ENCODE measurements around the gene ANKS6.

The ANKS6 gene

DNA sequence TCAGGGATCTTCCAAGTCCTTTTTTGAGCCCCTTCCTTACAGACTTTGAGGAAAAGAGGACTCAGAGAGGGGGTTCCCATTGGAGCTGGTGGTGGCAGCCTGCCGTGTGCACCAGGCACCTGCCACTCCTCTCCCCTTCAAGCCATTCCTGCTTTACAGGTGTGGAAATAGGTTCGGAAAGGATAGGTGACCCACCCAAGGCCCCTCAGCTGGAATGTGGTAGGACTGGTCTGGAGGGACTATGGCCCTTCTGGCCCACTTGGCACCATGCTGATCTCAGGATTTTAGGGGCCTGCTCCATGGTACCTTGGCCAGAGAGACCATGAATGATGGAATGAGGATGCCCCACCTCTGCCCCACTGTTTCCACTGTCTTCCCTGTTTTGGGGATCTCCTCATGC is 12.5 kb upstream of the ANKS6 start:
- TF ChIP-seq TAF1 (IDR thresholded peaks at IDR 0.05; ENCODE audit: borderline replicate concordance, insufficient read depth, low read length) (no peak), FOXP2 (optimal IDR thresholded peaks at IDR 0.05; ENCODE audit: borderline replicate concordance, extremely low read depth, extremely low read length, insufficient read depth) (no peak), POLR2AphosphoS5 (IDR thresholded peaks at IDR 0.05; ENCODE audit: low read depth, low read length) (no peak), SIN3A (IDR thresholded peaks at IDR 0.05; ENCODE audit: borderline replicate concordance, insufficient read depth, low read length) (no peak)
- TF ChIP-seq, protein P1, sequence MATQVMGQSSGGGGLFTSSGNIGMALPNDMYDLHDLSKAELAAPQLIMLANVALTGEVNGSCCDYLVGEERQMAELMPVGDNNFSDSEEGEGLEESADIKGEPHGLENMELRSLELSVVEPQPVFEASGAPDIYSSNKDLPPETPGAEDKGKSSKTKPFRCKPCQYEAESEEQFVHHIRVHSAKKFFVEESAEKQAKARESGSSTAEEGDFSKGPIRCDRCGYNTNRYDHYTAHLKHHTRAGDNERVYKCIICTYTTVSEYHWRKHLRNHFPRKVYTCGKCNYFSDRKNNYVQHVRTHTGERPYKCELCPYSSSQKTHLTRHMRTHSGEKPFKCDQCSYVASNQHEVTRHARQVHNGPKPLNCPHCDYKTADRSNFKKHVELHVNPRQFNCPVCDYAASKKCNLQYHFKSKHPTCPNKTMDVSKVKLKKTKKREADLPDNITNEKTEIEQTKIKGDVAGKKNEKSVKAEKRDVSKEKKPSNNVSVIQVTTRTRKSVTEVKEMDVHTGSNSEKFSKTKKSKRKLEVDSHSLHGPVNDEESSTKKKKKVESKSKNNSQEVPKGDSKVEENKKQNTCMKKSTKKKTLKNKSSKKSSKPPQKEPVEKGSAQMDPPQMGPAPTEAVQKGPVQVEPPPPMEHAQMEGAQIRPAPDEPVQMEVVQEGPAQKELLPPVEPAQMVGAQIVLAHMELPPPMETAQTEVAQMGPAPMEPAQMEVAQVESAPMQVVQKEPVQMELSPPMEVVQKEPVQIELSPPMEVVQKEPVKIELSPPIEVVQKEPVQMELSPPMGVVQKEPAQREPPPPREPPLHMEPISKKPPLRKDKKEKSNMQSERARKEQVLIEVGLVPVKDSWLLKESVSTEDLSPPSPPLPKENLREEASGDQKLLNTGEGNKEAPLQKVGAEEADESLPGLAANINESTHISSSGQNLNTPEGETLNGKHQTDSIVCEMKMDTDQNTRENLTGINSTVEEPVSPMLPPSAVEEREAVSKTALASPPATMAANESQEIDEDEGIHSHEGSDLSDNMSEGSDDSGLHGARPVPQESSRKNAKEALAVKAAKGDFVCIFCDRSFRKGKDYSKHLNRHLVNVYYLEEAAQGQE (IDR thresholded peaks at IDR 0.05; ENCODE audit: insufficient read depth in 1 of 2, low read depth in 2 of 2, low read length in 2 of 2) = no peak

DNA sequence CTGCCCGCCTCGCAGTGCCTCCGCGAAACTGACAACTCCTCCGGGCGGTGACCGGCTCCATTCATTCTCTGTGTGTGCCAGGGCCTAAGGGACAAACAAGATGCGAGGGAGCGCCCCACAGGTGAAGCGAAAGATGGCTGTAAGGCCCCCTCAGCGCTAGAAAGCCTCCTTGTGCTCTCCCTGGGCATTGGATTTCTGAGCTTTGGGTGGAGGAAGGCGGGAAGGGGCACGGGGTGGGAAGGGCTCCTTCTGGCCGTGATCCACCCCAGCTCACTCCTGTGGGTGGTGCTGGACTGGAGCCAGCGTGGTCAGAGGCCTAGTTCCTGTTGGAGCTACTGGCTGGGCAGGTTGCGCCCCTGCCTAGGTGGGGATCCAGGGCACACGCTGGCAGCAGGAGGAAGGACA is 12.1 kb upstream of the ANKS6 start:
- TF ChIP-seq POLR2AphosphoS5 (IDR thresholded peaks at IDR 0.05; ENCODE audit: low read depth, low read length) = no peak
- TF ChIP-seq SIN3A (IDR thresholded peaks at IDR 0.05; ENCODE audit: borderline replicate concordance, insufficient read depth, low read length) = no peak
- no peak for TF ChIP-seq FOXP2 (optimal IDR thresholded peaks at IDR 0.05; ENCODE audit: borderline replicate concordance, extremely low read depth, extremely low read length, insufficient read depth)
- TF ChIP-seq, protein P1 (IDR thresholded peaks at IDR 0.05; ENCODE audit: insufficient read depth in 1 of 2, low read depth in 2 of 2, low read length in 2 of 2) = no peak
- TF ChIP-seq TAF1 (IDR thresholded peaks at IDR 0.05; ENCODE audit: borderline replicate concordance, insufficient read depth, low read length) = no peak

DNA sequence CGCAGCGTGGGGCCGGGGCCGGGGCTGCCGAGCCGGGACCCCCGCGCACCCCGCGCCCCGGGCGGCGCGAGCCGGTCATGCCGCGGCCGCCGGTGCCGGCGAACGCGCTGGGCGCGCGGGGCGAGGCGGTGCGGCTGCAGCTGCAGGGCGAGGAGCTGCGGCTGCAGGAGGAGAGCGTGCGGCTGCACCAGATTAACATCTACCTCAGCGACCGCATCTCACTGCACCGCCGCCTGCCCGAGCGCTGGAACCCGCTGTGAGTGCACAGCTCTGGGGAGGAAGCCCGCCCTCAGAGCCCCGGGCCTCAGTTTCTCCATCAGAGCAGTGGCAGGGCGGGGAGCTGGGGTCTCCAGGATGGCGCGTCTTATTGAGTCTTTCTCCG is 11.4 kb upstream of the ANKS6 start:
- TF ChIP-seq FOXP2 (optimal IDR thresholded peaks at IDR 0.05; ENCODE audit: borderline replicate concordance, extremely low read depth, extremely low read length, insufficient read depth) (no peak), TAF1 (IDR thresholded peaks at IDR 0.05; ENCODE audit: borderline replicate concordance, insufficient read depth, low read length) (no peak), SIN3A (IDR thresholded peaks at IDR 0.05; ENCODE audit: borderline replicate concordance, insufficient read depth, low read length) (no peak), POLR2AphosphoS5 (IDR thresholded peaks at IDR 0.05; ENCODE audit: low read depth, low read length) (no peak)
- TF ChIP-seq, protein P1 (IDR thresholded peaks at IDR 0.05; ENCODE audit: insufficient read depth in 1 of 2, low read depth in 2 of 2, low read length in 2 of 2) = no peak

DNA sequence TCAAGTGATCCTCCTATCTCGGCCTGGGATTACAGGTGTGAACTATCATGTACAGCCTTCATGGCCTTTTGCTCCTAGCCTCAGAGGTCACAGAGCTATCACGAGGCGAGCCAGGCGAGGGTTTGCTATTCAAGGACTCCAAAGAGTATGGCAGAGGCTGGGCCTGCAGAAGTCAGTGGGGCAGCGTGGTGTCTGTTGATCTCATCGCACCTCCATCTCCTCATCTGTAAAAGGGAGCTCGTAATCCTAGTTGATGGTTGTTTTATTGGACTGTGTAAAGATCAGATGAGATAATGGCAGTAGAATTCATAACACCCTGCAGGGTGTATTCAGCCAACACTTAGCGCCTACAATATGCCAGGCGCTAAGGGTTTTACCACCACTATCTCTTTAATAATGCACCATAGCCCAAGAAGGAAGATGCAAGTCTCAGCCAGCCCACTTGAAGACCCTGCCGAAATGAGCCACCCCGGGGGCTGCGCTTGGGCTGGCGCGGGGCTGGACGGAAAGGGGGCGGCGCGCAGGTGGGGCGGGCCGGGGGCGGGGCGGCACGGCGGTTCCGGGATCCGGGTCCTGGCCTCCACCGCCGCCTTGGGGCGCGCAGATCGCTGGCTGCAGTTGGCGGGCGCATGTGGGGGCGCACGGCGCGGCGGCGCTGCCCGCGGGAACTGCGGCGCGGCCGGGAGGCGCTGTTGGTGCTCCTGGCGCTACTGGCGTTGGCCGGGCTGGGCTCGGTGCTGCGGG is 10.9 kb upstream of the ANKS6 start, which contains the start of gene GALNT12:
Gene GALNT12, plus strand, starts transcription at position 601 of the 744 bp plus-strand sequence. Its CDS starts 29 bp downstream, at position 630.
- TF ChIP-seq, protein P1 (IDR thresholded peaks at IDR 0.05; ENCODE audit: insufficient read depth in 1 of 2, low read depth in 2 of 2, low read length in 2 of 2) = no peak
- TF ChIP-seq FOXP2 (optimal IDR thresholded peaks at IDR 0.05; ENCODE audit: borderline replicate concordance, extremely low read depth, extremely low read length, insufficient read depth) (no peak), TAF1 (IDR thresholded peaks at IDR 0.05; ENCODE audit: borderline replicate concordance, insufficient read depth, low read length) (no peak), SIN3A (IDR thresholded peaks at IDR 0.05; ENCODE audit: borderline replicate concordance, insufficient read depth, low read length) (no peak), POLR2AphosphoS5 (IDR thresholded peaks at IDR 0.05; ENCODE audit: low read depth, low read length) (no peak)
